ENCODE results near the gene PAX5. TPM values are rescaled to one million over a fixed set of nuclear protein-coding genes. Genes with fewer than 3 reads are reported as not detected.

Gene PAX5
- total RNA-seq, 1 experiment from 2014 or later = 0.03 TPM

- DNase-seq (ENCODE audit: low spot score) = no peak
Measured at GRCh38 chr9:36815566-36816348, 218.3 kb downstream of the PAX5 start.

- no peak for DNase-seq (ENCODE audit: low spot score)
Measured at GRCh38 chr9:36815023-36815422, 219.0 kb downstream of the PAX5 start.

GRCh38 chr9:36813154-36813553, 220.9 kb downstream of the PAX5 start:
- DNase-seq (ENCODE audit: low spot score) = no peak

- no peak for DNase-seq (ENCODE audit: low spot score)
Measured at GRCh38 chr9:36812556-36812955, 221.5 kb downstream of the PAX5 start.

- no peak for DNase-seq (ENCODE audit: low spot score)
Measured at GRCh38 chr9:36808251-36808650, 225.8 kb downstream of the PAX5 start.

GRCh38 chr9:36803961-36804360, 230.1 kb downstream of the PAX5 start:
- no peak for DNase-seq (ENCODE audit: low spot score)

- DNase-seq (ENCODE audit: low spot score) = no peak
Measured at GRCh38 chr9:36802201-36802920, 231.7 kb downstream of the PAX5 start.

GRCh38 chr9:36800455-36800854, 233.6 kb downstream of the PAX5 start:
- DNase-seq (ENCODE audit: low spot score) = no peak

- no peak for DNase-seq (ENCODE audit: low spot score)
Measured at GRCh38 chr9:36798350-36799065, 235.6 kb downstream of the PAX5 start.

- no peak for DNase-seq (ENCODE audit: low spot score)
Measured at GRCh38 chr9:36797471-36798220, 236.4 kb downstream of the PAX5 start.

- DNase-seq (ENCODE audit: low spot score) = no peak
Measured at GRCh38 chr9:36796671-36797419, 237.2 kb downstream of the PAX5 start.

- DNase-seq (ENCODE audit: low spot score) = no peak
Measured at GRCh38 chr9:36794461-36794860, 239.6 kb downstream of the PAX5 start.

- no peak for DNase-seq (ENCODE audit: low spot score)
Measured at GRCh38 chr9:36793277-36793676, 240.8 kb downstream of the PAX5 start.

- DNase-seq (ENCODE audit: low spot score) = no peak
Measured at GRCh38 chr9:36791222-36791950, 242.7 kb downstream of the PAX5 start.

- no peak for DNase-seq (ENCODE audit: low spot score)
Measured at GRCh38 chr9:36789886-36790285, 244.2 kb downstream of the PAX5 start.

GRCh38 chr9:36788534-36788933, 245.5 kb downstream of the PAX5 start:
- DNase-seq (ENCODE audit: low spot score) = no peak

GRCh38 chr9:36787709-36788108, 246.4 kb downstream of the PAX5 start:
- DNase-seq (ENCODE audit: low spot score) = no peak
